AG04449 (cell line): ENCODE results near the gene ZFYVE26.

Source experiments
- CTCF ChIA-PET: fragments of 350-600 bp; formaldehyde crosslinking; extraction: SDS; loops from one replicate; lab custom pipeline; 2021; ENCODE audit warnings: antibody characterized with exemption; lab: Yijun Ruan, JAX
- POLR2A ChIA-PET: fragments of 400-600, 350-600 bp; formaldehyde crosslinking; extraction: SDS; loops from one replicate; lab custom pipeline; 2020; ENCODE audit warnings: antibody characterized with exemption, inconsistent platforms; lab: Yijun Ruan, JAX
- DNase-seq: peaks from one replicate; pipeline ENCODE4 v3.0.0-alpha.2; 2010; ENCODE audit warnings: low read depth, low spot score
- H3K4me3 ChIP-seq: 2 replicates; pipeline ENCODE4 v1.5.1; 2011; ENCODE audit warnings: low read depth, mild to moderate bottlenecking, control low read depth, low read length
- TF ChIP-seq, protein P1 (sequence below): IDR thresholded peaks from one replicate; pipeline ENCODE4 v1.5.1; 2011; ENCODE audit warnings: mild to moderate bottlenecking, moderate library complexity, low read length, control low read depth, inconsistent platforms; ENCODE audit not compliant: insufficient read depth; ENCODE audit errors: missing control alignments

Gene ZFYVE26

DNA sequence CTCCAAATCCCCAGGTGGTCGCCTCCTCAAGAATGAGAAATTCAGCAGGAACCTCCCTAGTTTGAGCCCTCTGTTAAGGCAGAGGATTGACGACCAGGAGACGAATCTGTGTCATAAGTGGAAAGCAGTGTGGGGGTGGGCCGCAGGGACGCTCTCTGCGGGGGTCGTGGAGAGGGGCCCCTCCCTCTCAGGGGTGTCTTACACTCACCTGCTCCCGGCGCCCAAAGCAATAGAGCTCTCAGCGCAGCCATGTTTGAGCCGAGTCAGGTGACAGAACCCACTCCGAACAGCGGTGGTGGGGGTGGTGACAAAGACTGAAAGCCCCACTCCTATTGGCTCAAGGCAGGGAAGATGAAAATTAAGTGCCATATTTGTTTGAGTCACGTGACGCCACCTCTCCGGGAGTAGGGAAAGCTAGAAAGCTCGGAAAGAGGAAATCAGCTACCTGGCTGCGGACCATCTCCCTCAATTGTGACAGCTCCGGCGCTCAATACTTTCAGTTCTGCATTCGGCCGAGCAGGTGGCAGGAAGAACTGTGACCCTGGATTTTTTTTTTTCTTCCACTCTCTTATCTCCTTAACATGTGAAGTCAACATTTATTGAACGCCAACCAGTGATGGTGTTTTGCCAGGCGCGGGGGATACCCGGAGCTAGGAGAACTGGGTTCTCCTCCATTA, at the start of gene ZFYVE26:
ZFYVE26 (minus strand) TSS at position 265 of the 677 bp plus-strand sequence. CDS start 627 bp downstream, outside the sequence.
- peak within 1 kb of the TSS; percentile 96 for H3K4me3 ChIP-seq
- ChIA-PET POLR2A (interaction anchor here (0.7 kb wide), 1 partner anchor 10 kb away, joined by 3 read pairs; no protein-coding TSS in a partner anchor), CTCF (no interaction called here)
- DNase-seq = peak; percentile 69
- TF ChIP-seq, protein P1, sequence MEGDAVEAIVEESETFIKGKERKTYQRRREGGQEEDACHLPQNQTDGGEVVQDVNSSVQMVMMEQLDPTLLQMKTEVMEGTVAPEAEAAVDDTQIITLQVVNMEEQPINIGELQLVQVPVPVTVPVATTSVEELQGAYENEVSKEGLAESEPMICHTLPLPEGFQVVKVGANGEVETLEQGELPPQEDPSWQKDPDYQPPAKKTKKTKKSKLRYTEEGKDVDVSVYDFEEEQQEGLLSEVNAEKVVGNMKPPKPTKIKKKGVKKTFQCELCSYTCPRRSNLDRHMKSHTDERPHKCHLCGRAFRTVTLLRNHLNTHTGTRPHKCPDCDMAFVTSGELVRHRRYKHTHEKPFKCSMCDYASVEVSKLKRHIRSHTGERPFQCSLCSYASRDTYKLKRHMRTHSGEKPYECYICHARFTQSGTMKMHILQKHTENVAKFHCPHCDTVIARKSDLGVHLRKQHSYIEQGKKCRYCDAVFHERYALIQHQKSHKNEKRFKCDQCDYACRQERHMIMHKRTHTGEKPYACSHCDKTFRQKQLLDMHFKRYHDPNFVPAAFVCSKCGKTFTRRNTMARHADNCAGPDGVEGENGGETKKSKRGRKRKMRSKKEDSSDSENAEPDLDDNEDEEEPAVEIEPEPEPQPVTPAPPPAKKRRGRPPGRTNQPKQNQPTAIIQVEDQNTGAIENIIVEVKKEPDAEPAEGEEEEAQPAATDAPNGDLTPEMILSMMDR = no peak

DNA sequence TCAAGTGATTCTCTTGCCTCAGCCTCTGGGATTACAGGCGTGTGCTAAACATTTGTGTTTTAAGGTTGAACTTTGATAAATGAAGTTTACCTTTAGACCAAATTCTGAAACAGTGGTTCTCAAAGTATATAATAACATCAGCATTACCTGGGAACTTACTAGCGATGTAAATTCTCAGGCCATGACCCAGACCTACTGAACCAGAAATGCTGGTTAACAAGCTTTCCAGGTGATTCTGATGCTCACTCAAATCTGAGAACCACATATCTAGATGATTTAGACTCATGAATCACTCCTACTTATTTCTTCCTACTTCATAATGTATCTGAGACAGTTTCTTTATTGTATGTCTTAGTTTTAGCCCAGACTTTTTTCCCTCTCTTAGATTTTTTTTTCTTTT, 46.8 kb upstream of the ZFYVE26 start:
- no peak overlapping the region for H3K4me3 ChIP-seq
- TF ChIP-seq, protein P1 = no peak
- ChIA-PET POLR2A (no interaction called here), CTCF (interaction anchor here (1.2 kb wide), 1 partner anchor 26 kb away, joined by 3 read pairs; no protein-coding TSS in a partner anchor)
- DNase-seq = no peak

DNA sequence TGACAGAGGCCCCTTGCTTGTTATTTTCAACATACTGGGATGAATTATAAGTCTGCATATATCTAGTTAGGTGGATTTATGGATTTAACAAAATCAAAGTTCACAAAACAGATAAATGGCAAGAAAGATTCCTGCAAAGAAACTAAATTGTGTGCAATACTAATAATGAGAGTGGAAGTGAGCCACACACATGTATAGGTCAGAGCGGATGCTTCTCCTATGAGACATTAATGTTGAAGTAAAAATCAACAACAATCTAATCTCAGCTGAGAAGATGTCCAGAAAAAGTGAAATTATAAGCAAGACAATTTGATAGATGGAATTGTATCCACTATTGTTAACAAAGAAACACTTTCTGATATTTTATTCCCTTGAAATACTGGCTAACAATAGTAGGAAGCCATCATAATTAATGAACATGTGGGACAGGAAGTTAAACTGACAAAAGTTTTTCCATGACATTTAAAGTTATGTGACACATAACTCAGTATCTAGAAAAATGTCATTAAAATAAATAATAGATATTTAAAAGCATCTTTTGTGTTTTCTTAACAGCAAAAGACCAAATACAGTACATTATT, 42.9 kb upstream of the ZFYVE26 start:
- TF ChIP-seq, protein P1 = no peak
- DNase-seq = no peak
- CTCF ChIA-PET = interaction anchor here (1.0 kb wide), 1 partner anchor 24 kb away, joined by 3 read pairs; no protein-coding TSS in a partner anchor
- H3K4me3 ChIP-seq = no peak overlapping the region
- POLR2A ChIA-PET = no interaction called here

DNA sequence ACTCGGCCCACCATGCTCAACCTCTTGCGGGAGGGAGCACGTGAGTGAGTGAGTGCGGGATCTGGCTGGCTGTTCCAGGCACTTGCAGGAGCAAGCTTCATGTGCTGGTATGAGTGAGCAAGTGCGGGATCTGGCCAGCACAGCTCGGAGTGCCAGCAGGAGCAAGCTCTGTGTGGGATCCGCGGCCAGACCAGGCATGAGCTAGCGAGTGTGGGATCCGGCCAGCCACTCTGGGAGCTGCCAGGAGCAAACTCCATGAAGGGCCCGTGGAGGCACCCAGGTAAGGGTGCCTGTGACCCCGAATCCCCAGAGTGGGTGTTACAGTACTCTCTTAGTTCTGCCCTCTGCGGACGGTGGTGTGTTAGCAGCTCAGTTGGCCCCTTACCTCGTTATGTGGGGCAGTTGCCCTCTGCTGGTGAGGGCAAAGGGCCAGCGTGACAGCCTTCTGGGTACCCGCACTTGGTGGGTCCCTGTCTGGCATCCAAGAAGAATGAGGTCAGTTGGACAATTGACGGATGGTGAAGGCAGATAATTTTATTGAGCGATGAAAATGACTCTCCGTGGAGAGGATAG, 41.5 kb upstream of the ZFYVE26 start:
- ChIA-PET POLR2A (no interaction called here), CTCF (interaction anchor here (1.0 to 2.3 kb wide), 3 partner anchors 20 to 27 kb away, joined by 3 to 7 read pairs (median 3); no protein-coding TSS in a partner anchor)
- no peak overlapping the region for H3K4me3 ChIP-seq
- TF ChIP-seq, protein P1 = no peak
- DNase-seq = no peak

DNA sequence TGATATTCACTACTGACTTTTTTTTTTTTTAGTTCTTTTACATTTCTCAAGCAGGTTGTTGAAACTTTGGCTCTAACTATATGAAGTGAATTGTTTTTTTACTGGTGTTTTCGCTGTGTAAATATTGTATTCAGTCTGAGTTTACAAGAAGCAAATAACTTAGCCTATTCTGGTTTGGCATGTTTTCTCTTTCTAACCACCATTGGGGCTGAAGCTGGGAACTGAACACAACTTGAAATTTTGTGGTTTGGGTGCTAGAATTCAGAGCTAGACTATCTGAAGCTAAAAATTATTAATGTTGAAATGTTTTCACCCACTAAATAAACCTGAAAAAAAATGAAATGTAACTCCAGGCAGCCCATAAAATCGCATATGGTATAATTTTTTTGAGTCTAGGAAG, 40.4 kb upstream of the ZFYVE26 start:
- ChIA-PET POLR2A (no interaction called here), CTCF (interaction anchor here (1.0 to 2.3 kb wide), 2 partner anchors 19 to 28 kb away, joined by 3 to 7 read pairs; no protein-coding TSS in a partner anchor)
- H3K4me3 ChIP-seq = no peak overlapping the region
- DNase-seq = peak; percentile 19
- TF ChIP-seq, protein P1 = no peak

DNA sequence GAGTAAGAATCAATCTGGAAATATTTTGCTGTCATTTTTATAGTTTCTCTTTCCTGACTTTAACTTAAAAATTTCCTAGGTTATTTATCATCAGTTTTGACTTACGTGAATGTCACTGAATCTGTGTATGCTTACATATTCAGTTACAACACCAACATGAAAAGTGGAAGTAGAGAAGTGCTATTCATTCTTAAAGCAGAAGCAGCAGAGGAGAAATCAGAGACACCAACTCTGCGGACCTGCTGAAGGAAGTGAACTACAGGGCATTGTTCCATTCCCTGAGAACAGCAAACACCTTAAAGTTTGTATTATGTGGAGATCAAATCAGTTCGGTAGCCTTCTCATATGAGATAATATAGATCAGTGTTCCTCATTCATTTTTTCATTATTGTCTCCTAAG, 37.3 kb upstream of the ZFYVE26 start:
- TF ChIP-seq, protein P1 = no peak
- no peak for DNase-seq
- POLR2A ChIA-PET = no interaction called here
- CTCF ChIA-PET = no interaction called here
- no peak overlapping the region for H3K4me3 ChIP-seq
